GM12864 (cell line): ENCODE measurements around the gene KIAA0825.

Experiments
- DNase-seq: peaks from one replicate; pipeline ENCODE4 v3.0.0-alpha.2; 2011; ENCODE audit warnings: low read depth
- H3K4me3 ChIP-seq: 2 replicates; pipeline ENCODE4 v1.5.1; 2011; ENCODE audit warnings: mild to moderate bottlenecking, low read depth, low read length, control low read depth
- CTCF ChIP-seq: IDR thresholded peaks from 2 replicates; pipeline ENCODE4 v1.5.1; 2011; ENCODE audit warnings: low read depth, mild to moderate bottlenecking, moderate library complexity, low read length, control low read depth, inconsistent platforms; ENCODE audit errors: missing control alignments

Gene KIAA0825

GRCh38 chr5:94267350-94267899, 351.0 kb downstream of the KIAA0825 start:
- no peak for DNase-seq

GRCh38 chr5:94266170-94266569, 352.2 kb downstream of the KIAA0825 start:
- DNase-seq = no peak
- no peak for TF ChIP-seq CTCF
- H3K4me3 ChIP-seq = no peak overlapping the region

More at GRCh38 chr5:94267350-94267899, 351.0 kb downstream of the KIAA0825 start:
- no peak for TF ChIP-seq CTCF
- no peak overlapping the region for H3K4me3 ChIP-seq

GRCh38 chr5:94263068-94263467, 355.3 kb downstream of the KIAA0825 start:
- no peak for DNase-seq
- TF ChIP-seq CTCF = no peak
- no peak overlapping the region for H3K4me3 ChIP-seq

- DNase-seq = no peak
- no peak overlapping the region for H3K4me3 ChIP-seq
- TF ChIP-seq CTCF = no peak
These were observed 358.3 kb downstream of the KIAA0825 start for GRCh38 chr5:94260096-94260495.

DNA sequence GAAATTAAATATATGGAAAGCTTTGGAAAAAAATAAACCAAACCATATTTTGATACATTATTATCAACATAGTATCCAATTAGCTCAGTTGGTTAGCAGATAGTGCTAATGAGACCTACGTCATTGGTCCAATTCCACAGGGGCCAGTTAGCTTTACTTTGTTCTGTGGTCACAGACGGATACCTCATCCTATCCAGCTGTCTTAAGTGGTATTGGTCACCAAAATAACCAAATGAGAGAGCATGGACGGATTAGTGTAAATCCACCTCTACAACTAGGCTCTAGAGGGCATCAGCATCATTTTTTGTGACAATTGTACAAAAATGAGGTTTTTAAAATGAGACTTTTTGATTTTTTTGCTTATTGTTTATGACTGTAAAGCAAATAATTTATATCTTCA, 364.2 kb downstream of the KIAA0825 start:
- no peak for TF ChIP-seq CTCF

GRCh38 chr5:94250985-94251384, 367.4 kb downstream of the KIAA0825 start:
- DNase-seq = no peak
- H3K4me3 ChIP-seq = no peak overlapping the region
- TF ChIP-seq CTCF = no peak

More for the DNA sequence above, 364.2 kb downstream of the KIAA0825 start:
- H3K4me3 ChIP-seq = no peak overlapping the region
- DNase-seq = no peak

DNA sequence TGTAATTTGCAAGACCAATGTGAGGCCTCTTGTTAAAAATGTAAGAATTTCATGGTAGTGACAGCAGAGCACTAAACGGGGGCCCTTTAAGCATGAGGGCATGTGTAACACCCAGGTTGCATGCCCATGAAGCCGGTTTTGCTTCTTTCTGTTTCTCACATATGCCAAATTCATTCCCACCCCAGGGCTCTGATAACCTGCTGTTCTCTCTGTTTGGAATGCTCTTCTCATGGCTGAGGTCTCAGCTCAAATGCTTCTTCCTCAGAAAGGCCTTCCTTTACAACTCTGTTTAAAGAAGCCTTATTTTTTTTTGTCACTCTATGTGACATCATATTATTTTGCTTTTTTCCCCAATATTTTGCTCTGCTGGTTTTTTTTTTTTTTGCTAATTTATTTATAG, 369.0 kb downstream of the KIAA0825 start:
- TF ChIP-seq CTCF = no peak
- DNase-seq = no peak
- no peak overlapping the region for H3K4me3 ChIP-seq
